ENCODE measurements around the gene ZC3HAV1L. TPM values are rescaled to one million over a fixed set of nuclear protein-coding genes. Genes with fewer than 3 reads are reported as not detected.

The ZC3HAV1L gene
- total and polyA plus RNA-seq, 2 experiments from 2014 or later = 11.6 to 29.9 TPM

DNA sequence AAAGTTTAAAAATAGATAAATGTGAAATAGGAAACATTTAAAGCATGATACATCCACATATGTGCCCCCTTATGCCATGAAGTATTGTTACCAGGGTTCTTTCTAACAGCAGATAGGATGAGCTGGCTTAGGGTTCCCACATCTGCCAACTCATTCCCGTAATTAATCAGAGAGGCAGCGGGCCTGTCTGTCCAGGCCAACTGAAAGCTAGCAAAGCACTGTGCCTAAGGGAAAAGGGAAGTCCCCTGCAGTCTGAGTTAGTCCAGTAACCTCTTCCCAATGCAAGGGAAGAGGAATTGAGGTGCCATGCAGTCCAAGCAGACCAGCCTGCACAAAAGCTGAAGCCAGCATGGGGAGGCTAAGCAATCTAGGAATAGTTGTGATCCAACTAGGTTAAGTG, 18.3 kb upstream of the ZC3HAV1L start:
- WGBS (ENCODE audit: low lambda C conversion rate, missing lambda C conversion rate) = 68% methylated on average over 2 of the region's 2 CpGs
- Histone ChIP-seq H3K4me3 (no peak overlapping the region), H3K27me3 (no peaks in the 10 kb centered on the region), H3K9me3 (ENCODE audit: low read depth) (no peaks in the 10 kb centered on the region), H2AFZ (no peak overlapping the region), H3K79me2 (no peaks in the 10 kb centered on the region), H3K27ac (no peak overlapping the region), H4K20me1 (ENCODE audit: insufficient read depth, poor library complexity, severe bottlenecking) (no peaks in the 10 kb centered on the region), H3K4me2 (no peak overlapping the region), H3K36me3 (replicated peaks; ENCODE audit: insufficient read depth, low read depth) (no peaks in the 10 kb centered on the region), H3K4me1 (ENCODE audit: insufficient read depth) (no peaks in the 10 kb centered on the region), H3K9me2 (replicated peaks; ENCODE audit: insufficient read depth) (no peaks in the 10 kb centered on the region)
- no peak for TF ChIP-seq EZH2 (IDR thresholded peaks at IDR 0.05; ENCODE audit: borderline replicate concordance)
- no peak for TF ChIP-seq EZH2phosphoT487 (IDR thresholded peaks at IDR 0.05; ENCODE audit: low read depth, severe bottlenecking, unreplicated experiment)
- TF ChIP-seq, protein P1, sequence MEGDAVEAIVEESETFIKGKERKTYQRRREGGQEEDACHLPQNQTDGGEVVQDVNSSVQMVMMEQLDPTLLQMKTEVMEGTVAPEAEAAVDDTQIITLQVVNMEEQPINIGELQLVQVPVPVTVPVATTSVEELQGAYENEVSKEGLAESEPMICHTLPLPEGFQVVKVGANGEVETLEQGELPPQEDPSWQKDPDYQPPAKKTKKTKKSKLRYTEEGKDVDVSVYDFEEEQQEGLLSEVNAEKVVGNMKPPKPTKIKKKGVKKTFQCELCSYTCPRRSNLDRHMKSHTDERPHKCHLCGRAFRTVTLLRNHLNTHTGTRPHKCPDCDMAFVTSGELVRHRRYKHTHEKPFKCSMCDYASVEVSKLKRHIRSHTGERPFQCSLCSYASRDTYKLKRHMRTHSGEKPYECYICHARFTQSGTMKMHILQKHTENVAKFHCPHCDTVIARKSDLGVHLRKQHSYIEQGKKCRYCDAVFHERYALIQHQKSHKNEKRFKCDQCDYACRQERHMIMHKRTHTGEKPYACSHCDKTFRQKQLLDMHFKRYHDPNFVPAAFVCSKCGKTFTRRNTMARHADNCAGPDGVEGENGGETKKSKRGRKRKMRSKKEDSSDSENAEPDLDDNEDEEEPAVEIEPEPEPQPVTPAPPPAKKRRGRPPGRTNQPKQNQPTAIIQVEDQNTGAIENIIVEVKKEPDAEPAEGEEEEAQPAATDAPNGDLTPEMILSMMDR (IDR thresholded peaks at IDR 0.05; ENCODE audit: poor library complexity) = no peak
- no peak for DNase-seq (ENCODE audit: low spot score)

DNA sequence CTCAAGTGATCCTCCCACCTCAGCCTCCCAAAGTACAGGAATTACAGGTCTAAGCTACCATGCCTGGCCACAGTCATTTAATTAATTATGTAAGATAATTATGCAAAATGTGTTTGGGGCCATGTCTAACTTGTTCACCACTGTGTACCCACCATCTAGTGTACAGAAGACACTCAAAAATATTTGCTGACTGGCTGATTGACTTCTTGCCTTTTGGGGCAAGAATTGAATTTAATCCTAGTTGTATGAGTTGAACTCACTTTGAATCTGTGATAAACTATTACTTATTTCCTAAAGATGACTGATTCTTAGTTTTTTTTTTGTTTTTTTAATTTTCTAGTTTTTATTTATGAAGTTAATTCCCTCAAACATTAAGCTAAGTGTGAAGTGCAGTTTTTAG, 15.8 kb upstream of the ZC3HAV1L start:
- TF ChIP-seq, protein P1 (IDR thresholded peaks at IDR 0.05; ENCODE audit: poor library complexity) = no peak
- TF ChIP-seq EZH2 (IDR thresholded peaks at IDR 0.05; ENCODE audit: borderline replicate concordance) (no peak), EZH2phosphoT487 (IDR thresholded peaks at IDR 0.05; ENCODE audit: low read depth, severe bottlenecking, unreplicated experiment) (no peak)

DNA sequence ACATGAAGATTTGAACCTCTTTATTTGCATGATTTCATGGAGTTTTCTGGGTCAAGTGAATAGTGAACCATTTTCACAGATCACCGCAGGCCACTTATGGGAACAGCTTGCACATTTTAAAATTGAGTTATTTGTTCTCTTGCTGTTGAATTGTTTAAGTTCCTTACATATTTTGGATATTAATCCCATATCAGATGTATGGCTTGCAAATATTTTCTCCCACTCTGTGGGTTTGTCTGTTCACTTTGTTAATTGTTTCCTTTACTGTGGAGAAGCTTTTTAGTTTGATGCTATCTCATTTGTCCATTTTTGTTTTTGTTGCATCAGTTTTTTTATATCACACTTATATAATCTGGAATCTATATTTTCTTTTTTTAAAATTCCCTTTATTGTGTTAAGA, 14.1 kb upstream of the ZC3HAV1L start:
- TF ChIP-seq, protein P1 (IDR thresholded peaks at IDR 0.05; ENCODE audit: poor library complexity) = no peak
- no peaks in the 10 kb centered on the region for H3K4me1 ChIP-seq (ENCODE audit: insufficient read depth)
- no peak overlapping the region for H2AFZ ChIP-seq
- no peaks in the 10 kb centered on the region for H3K79me2 ChIP-seq
- H3K4me2 ChIP-seq = no peak overlapping the region
- DNase-seq (ENCODE audit: low spot score) = no peak
- no peaks in the 10 kb centered on the region for H3K9me2 ChIP-seq (replicated peaks; ENCODE audit: insufficient read depth)
- H3K27ac ChIP-seq = no peak overlapping the region
- H4K20me1 ChIP-seq (ENCODE audit: insufficient read depth, poor library complexity, severe bottlenecking) = no peaks in the 10 kb centered on the region
- H3K4me3 ChIP-seq = no peak overlapping the region
- no peaks in the 10 kb centered on the region for H3K36me3 ChIP-seq (replicated peaks; ENCODE audit: insufficient read depth, low read depth)
- WGBS (ENCODE audit: low lambda C conversion rate, missing lambda C conversion rate) = 100% methylated on average over 1 of the region's 1 CpG
- no peaks in the 10 kb centered on the region for H3K9me3 ChIP-seq (ENCODE audit: low read depth)
- no peaks in the 10 kb centered on the region for H3K27me3 ChIP-seq

More for the DNA sequence above, 15.8 kb upstream of the ZC3HAV1L start:
- no peaks in the 10 kb centered on the region for H3K9me2 ChIP-seq (replicated peaks; ENCODE audit: insufficient read depth)
- no peaks in the 10 kb centered on the region for H3K4me1 ChIP-seq (ENCODE audit: insufficient read depth)
- no peak overlapping the region for H2AFZ ChIP-seq
- no peaks in the 10 kb centered on the region for H4K20me1 ChIP-seq (ENCODE audit: insufficient read depth, poor library complexity, severe bottlenecking)
- H3K79me2 ChIP-seq = no peaks in the 10 kb centered on the region
- no peaks in the 10 kb centered on the region for H3K36me3 ChIP-seq (replicated peaks; ENCODE audit: insufficient read depth, low read depth)
- H3K27me3 ChIP-seq = no peaks in the 10 kb centered on the region
- no peak overlapping the region for H3K4me2 ChIP-seq
- no peak overlapping the region for H3K4me3 ChIP-seq
- H3K9me3 ChIP-seq (ENCODE audit: low read depth) = no peaks in the 10 kb centered on the region
- H3K27ac ChIP-seq = no peak overlapping the region
- DNase-seq (ENCODE audit: low spot score) = no peak

DNA sequence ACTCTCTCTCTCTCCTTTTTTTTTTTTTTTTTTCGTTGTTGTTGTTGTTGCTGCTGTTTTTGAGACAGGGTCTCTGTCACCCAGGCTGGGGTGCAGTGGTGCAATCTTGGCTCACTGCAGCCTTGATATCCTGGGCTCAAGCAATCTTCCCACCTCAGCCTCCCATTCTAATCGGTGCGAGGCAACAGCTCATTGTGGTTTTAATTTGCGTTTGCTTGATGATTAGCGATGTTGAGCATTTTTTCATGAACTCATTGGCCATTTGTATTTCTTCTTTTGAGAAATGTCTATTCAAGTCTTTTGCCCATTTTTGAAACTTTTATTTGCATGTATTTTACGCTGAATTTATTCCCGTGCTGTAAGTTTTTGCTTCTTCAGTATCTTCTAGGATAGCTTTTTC, 13.3 kb upstream of the ZC3HAV1L start:
- H3K4me3 ChIP-seq = no peak overlapping the region
- no peak overlapping the region for H2AFZ ChIP-seq
- no peak overlapping the region for H3K27ac ChIP-seq
- H3K36me3 ChIP-seq (replicated peaks; ENCODE audit: insufficient read depth, low read depth) = no peaks in the 10 kb centered on the region
- H3K9me2 ChIP-seq (replicated peaks; ENCODE audit: insufficient read depth) = no peaks in the 10 kb centered on the region
- H3K4me1 ChIP-seq (ENCODE audit: insufficient read depth) = no peaks in the 10 kb centered on the region
- TF ChIP-seq, protein P1 (IDR thresholded peaks at IDR 0.05; ENCODE audit: poor library complexity) = no peak
- TF ChIP-seq EZH2 (IDR thresholded peaks at IDR 0.05; ENCODE audit: borderline replicate concordance) (no peak), EZH2phosphoT487 (IDR thresholded peaks at IDR 0.05; ENCODE audit: low read depth, severe bottlenecking, unreplicated experiment) (no peak)
- 84% methylated on average over 7 of the region's 7 CpGs for WGBS (ENCODE audit: low lambda C conversion rate, missing lambda C conversion rate)
- no peaks in the 10 kb centered on the region for H3K79me2 ChIP-seq
- no peaks in the 10 kb centered on the region for H3K9me3 ChIP-seq (ENCODE audit: low read depth)
- DNase-seq (ENCODE audit: low spot score) = no peak
- no peaks in the 10 kb centered on the region for H3K27me3 ChIP-seq
- H4K20me1 ChIP-seq (ENCODE audit: insufficient read depth, poor library complexity, severe bottlenecking) = no peaks in the 10 kb centered on the region
- no peak overlapping the region for H3K4me2 ChIP-seq
